ENCODE data around the gene DNAI2.

Gene DNAI2

DNA sequence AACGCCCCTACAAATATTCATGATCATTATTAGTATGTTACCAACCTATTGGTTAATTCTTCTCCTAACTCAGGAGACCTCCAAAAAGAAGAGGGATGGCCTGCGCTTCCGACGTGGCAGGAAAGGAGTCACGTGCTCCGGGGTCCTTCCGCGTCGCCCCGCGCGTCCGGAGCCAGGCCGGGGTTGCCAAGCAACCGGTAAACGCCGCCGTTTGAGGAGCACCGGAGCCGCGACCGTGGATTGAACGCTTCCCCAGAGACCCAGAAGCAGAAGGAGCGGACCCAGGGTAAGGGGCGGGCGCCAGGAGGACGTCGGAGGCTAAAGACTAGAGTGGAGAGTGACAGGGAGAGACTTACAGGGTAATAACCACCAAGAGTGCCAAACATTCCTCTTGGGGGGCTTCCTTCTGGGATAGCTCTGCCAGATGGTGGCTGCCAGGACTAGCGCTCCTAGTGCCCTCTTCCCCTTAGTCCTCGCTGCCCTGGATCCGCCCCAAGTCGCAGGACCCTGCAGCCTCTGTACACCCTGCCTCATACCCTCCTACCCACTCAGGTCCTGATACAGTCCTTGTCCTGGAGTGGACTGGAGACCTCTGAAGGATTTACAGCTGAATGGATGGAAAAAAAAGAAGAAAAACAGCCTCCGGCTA lies at the start of gene DNAI2:
DNAI2 (plus strand) TSS at position 175 of the 649 bp plus-strand sequence. CDS start 7,584 bp downstream, outside the sequence.
- no peak for DNase-seq (ENCODE audit: low read depth)

DNA sequence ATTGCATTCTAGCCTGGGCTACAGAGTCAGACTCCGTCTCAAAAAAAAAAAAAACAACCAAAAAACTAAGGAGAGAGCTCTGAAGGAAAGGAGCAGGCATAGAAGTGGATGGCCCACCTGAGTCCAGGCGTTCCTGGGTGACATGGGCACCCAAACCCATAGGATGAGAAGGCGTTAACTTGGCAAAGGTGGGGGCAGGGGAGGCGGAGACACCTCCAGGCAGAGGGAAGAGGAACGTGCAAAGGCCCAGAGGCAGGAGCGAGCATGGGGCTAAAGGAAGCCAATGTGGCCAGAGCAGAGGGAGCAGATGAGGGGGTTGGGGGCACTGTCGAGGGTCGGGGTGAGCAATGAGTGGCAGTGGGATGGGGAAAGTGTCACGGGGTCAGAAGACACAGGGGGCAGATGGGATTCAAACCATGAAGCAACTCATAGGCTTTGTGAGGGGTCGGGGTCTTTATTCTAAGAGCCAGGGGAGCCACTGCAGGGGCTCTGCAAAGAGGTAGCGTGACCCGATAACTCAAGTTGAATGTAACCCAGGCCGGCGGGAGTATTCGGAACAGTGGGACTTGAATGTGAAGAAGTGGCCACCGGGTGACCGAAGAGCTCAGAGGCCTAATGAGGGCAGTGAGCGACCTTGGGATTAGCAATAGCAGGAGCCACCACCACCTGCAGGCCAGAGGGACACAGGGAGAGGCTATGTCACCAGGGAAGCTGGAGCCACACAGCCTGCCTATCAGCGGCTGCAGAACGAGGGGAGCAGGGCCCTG lies 48.9 kb upstream of the DNAI2 start:
- no peak for DNase-seq (ENCODE audit: low read depth)

DNA sequence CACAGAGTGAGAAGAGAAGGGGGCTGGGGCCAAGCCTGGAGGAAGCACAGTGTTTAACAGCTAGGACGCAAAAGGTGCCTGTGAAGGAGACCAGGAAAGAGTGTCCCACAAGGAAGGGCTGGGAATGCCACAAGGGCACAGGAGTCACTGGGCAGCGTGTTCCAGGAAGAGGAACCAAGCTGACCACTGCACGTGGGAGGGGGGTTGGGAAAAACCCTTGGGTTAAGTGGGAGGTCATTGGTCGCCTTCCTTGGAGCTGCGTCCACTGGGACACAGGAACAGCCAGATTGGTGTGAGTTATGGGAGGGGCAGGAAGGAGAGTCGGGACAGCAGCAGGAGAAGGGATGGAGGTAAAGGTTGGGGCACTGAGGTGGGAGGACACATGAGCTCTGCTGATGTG lies 47.8 kb upstream of the DNAI2 start:
- DNase-seq (ENCODE audit: low read depth) = no peak

DNA sequence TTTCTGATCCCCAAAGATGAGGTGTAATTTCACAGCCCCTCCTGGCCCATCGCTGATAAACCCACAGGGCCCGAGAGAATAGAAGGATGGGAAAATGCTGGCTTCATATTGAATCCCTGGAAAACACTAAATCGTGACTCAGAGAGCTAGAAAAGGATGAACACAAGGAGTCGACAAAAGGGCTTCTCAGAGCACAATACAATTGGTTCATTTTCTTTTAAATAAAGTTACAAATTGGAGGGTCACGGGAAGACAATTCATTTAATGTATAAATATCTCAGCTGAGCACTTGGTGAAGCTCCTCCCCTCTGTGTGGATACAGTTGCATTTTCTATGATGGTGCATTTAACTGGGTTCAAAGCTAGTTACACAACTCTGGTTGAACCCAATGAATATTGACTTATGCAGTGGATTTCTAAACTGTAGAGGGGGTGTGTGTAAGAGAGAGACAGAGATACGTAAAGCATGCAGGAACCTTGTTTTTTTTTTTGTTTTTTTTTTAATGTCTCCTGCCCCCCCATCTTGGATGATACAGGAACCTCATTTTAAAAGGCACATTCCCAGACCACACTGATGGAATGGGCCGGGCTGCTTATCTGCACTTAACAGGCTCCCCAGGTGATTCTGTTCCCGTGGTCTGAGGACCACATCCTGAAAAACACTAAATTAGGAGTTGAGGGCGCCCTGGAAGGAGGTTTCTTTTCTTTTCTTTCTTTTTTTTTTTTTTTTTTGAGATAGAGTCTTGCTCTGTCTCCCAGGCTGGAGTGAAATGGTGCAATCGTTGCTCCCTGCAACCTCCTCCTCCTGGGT lies 46.6 kb upstream of the DNAI2 start:
- DNase-seq (ENCODE audit: low read depth) = no peak

DNA sequence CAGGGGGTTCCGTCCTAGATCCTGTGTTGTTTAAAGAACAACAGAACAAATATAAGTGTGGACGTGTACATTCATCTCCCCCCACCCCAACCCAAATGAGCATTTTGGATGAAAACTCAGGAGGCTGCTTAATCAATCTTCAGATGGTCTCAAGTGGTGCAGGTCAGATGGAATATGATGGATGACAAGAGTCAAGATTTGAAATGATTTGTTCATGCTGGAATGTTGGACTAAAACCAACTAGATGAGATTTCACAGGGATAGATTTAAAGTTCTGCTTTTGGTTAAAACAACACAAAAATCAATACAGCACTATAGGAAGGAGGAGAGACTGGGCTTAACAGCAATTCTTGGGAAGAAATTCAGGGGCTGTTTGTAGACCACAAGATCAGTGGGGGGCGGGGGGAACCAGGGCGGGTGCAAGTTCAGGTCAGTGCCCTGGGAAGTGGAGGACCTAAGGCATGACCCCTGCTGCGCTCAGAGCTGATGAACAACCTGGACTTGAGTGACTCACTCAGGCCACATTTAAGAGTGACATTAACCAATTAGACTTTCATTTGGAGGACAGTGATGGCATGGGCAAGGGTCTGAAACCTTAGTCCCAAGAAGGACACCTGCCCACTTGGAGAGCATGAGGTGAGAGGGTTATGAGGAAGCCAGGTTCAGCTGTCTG lies 45.6 kb upstream of the DNAI2 start:
- no peak for DNase-seq (ENCODE audit: low read depth)

DNA sequence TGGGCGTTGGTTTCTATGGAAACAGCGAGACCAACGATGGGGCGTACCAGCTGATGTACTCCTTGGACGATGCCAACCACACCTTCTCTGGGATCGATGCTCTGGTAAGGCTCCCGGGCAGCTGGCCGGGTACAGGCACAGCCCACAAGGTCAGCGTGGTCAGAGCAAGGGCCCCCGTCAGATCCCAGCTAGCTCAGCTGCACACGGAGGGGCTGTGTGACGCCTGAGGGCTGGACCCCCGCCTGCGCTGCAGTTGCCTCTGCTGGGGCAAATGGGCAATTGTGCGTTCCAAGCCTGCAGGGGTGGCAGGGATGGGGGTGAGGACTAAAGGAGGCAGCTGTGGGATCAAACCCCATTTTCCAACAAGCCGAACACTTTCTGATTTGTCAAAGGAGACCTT lies 43.1 kb upstream of the DNAI2 start:
- DNase-seq (ENCODE audit: low read depth) = no peak

DNA sequence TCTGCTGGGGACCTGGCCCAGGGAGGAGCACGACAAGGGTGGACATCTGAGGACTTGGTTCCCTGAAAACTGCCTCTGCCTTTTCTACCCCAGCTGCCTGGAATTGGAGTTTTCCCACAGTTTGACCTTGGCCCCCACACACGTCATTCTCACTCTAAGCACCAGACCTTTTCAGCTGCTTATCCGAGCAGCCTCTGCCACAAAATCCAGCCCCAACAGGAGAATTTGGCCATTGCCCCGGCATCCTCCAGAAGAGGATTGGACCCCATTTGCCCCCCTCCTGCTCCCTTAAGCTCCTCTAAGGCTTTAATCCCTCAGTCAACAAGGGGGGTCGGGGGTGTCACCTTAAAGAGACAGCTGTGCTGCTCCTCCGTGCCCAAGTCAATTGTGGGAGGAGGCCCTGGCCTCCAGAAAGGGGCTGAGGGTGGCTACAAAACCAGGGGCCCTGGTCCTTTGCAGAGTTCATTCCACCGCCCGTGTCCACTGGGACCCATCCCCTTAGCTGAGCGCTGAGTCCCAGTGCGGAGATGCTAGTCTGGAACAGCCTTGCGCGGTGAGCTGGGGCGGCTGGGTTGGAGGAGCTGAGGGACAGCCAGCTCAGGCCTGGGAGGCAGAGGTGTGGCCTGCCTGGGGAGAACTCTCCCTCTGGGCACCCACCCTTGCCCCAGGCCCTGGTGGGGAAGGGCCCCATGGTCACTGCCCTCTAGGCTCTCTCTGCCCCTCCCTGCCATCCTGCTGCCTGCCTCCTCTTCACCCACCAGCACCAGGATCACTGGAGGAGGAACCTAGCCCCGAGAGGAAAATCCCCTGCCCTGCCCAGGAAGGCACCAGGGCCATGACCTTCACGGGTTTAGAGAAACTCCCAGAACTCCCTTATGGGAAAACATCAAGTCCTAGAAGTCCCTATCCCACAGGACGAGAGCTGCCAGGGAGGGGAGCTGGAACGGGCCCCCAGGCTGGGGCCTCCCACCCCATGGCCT lies 41.8 kb upstream of the DNAI2 start:
- DNase-seq (ENCODE audit: low read depth) = no peak

- DNase-seq (ENCODE audit: low read depth) = no peak
Measured at GRCh38 chr17:74233937-74234336, 40.1 kb upstream of the DNAI2 start.

- no peak for DNase-seq (ENCODE audit: low read depth)
Measured at GRCh38 chr17:74234486-74234885, 39.5 kb upstream of the DNAI2 start.

DNA sequence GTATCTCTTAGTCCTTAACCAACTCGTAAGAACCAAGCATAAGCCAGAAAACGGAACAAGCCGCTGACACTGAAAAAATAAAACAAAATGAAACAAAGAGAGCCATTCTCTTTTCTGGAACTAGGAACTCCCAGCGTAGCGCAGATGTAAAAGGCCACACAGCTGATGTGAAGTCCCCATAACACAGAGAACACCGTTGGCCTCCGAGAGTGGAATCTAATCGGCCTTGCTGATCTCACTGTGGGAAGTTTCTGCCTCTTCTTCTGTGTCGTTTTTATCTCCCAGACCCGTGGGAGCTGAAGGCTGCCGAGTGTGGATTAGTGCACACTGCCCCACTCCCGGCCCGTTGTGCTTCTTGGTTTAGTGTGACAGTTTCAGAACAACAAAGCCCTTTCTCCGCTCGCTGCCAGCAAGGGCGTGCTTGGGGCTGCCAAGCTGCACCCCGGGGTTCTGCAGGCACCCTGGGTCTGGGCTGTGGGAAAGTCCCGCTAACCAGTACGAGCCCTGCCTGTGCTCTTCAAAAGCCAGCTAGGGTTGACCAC lies 38.9 kb upstream of the DNAI2 start:
- no peak for DNase-seq (ENCODE audit: low read depth)

DNA sequence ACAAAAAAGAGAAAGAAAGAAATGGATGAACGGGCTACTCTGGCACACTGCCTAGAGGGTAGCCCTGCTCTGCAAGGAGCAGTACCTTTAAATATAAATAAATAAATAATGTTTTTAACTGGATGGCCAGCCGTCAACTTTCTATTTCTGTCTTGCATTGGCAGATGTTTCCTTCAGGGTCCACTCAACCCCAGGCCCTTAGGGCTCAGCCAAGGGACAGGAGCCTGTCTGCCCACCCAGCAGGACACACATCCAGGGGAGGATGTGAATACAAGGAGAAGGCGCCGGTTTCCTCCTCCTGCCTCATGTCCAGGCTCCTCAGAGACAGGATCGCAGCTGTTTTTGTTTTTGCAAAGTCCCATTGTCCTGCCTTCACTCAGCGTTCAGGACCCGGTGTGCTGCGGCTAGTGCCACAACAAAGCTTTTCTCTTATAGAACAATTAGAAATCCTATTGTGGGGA lies 38.1 kb upstream of the DNAI2 start:
- DNase-seq (ENCODE audit: low read depth) = no peak

GRCh38 chr17:74237321-74237720 lies 36.7 kb upstream of the DNAI2 start:
- no peak for DNase-seq (ENCODE audit: low read depth)

DNA sequence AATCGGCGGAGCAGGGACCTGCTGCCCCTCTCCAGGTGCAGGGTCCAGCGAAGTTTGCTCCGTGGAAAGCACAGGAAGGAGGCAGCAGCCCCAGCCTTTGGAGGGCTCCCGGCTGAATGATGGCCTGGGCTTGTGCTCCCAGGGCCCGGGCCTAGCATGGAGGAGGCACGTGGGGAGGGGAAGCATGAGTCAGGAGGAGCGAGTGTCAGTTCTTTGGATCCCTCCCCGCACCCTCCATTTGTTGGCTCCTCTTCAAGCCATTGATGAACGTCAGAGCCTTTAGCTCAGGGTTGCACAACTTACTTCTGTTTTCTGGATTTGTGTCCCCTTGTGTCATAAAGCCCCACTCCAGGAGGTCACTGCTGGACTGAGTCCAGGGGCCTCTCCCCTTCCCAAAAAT lies 34.9 kb upstream of the DNAI2 start:
- DNase-seq (ENCODE audit: low read depth) = no peak

DNA sequence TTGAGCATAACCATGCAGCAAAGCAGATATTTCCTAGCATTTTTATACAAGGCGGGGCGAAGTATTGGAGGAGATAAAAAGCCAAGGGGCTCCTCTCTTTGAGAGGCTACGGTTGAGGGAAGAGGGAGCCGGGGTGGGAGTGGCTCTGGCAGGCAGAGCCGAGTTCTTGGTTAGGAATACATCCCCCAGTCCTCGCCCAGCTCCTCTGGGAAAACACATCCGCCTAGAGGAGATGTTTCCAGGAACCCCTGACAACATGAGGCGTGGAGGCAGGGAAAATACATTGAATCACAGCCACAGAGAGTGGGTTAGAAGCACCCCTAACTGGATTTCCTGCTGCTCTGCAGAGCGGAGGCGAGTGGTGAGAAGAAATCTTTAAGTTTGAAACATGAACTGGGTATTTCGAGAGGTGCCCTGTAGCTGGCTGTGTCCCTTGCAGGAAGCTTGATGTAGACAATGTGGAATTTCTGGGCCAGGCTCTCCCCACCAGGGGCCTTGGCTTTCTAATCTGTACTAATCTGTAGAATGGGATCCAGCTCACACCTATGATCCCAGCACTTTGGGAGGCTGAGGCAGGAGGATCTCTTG lies 33.3 kb upstream of the DNAI2 start:
- DNase-seq (ENCODE audit: low read depth) = no peak

DNA sequence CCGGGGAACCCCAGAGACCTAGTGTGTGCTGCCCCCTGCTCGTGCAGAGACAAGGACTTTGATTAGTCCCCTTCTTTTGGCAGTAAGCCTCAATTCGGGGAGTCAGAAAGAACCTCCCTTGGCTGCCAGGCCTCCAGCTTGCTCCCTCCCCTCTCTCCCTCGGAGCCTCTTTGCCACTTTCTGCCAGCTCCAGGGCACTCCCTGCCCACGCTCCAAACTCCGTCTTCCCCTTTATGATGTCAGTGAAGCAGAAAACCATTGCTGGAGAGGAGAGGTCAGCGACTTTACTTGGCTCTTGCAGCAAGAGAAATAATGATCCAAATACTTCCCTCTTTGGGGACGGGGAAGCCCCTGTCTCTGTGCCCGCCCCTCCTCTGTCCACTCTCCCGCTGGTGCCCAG lies 32.6 kb upstream of the DNAI2 start:
- DNase-seq (ENCODE audit: low read depth) = no peak

GRCh38 chr17:74241847-74242246 lies 32.2 kb upstream of the DNAI2 start:
- no peak for DNase-seq (ENCODE audit: low read depth)

GRCh38 chr17:74243013-74243755 lies 30.9 kb upstream of the DNAI2 start:
- no peak for DNase-seq (ENCODE audit: low read depth)

DNA sequence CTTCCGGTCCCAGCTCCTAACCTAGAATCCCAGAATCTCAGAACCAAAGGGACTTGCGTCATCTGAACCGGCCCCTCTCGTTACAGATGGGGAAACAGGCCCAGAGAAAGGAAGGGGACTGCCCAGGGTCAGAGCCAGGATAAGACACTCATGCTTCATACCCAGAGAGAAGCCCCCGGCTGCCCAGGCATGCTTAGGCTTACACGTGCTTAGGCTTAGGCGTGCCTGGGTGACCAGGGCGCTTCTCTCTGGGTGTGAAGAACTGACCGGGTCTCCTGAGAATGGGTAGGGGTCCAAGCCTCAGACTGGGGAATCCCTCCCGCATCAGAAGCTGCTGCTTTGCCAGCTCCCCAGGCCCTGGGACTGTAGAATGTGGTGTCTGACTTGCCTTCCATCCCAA lies 29.9 kb upstream of the DNAI2 start:
- no peak for DNase-seq (ENCODE audit: low read depth)

- no peak for DNase-seq (ENCODE audit: low read depth)
Measured at GRCh38 chr17:74244548-74244947, 29.5 kb upstream of the DNAI2 start.

Data from activated T-cell treated with anti-CD3 and anti-CD28 coated beads for 24 hours (primary cell).